ENCODE measurements around the gene SENP7.

- TF ChIP-seq CTCF (IDR thresholded peaks at IDR 0.05; ENCODE audit: insufficient read depth, low read depth, low read length) (no peak), EZH2 (IDR thresholded peaks at IDR 0.05; ENCODE audit: insufficient read depth, low read length) (no peak)
These were observed 124.3 kb downstream of the SENP7 start for GRCh38 chr3:101388706-101389105.

Measured in astrocyte (in vitro differentiated cells and primary cell).